IPS DF 6.9 (cell line): ENCODE results near the gene KIR3DL1.
"Not testable (repeated sequence)": the region's sequence is repeated elsewhere in the genome, so short reads cannot be mapped to it uniquely, and the experiment has no call there.

Source experiments
- DNase-seq: peaks from one replicate; pipeline ENCODE4 v3.0.0-alpha.2; 2013; ENCODE audit warnings: low read depth, low spot score
- H3K27ac ChIP-seq: one replicate; pipeline ENCODE4 v1.5.1; 2013; ENCODE audit warnings: low read length, control low read depth
- H3K27me3 ChIP-seq: 2 replicates; pipeline ENCODE4 v1.6.1; 2013; ENCODE audit warnings: mild to moderate bottlenecking, low read length; ENCODE audit not compliant: control insufficient read depth, insufficient read depth
- H3K36me3 ChIP-seq: 2 replicates; pipeline ENCODE4 v1.6.1; 2013; ENCODE audit warnings: low read length; ENCODE audit not compliant: control insufficient read depth, insufficient read depth
- H3K4me1 ChIP-seq: 2 replicates; pipeline ENCODE4 v1.6.1; 2013; ENCODE audit warnings: low read length; ENCODE audit not compliant: control insufficient read depth, insufficient read depth
- H3K4me3 ChIP-seq: 2 replicates; pipeline ENCODE4 v1.5.1; 2013; ENCODE audit warnings: mild to moderate bottlenecking, low read length
- H3K9me3 ChIP-seq: 2 replicates; pipeline ENCODE4 v1.6.1; 2013; ENCODE audit warnings: low read length, inconsistent platforms; ENCODE audit not compliant: control insufficient read depth, insufficient read depth
- WGBS: extraction: QIAGEN DNeasy Blood & Tissue Kit; methylation state at CpG from one replicate; pipeline ENCODE4 v1.1.7; 2013; ENCODE audit warnings: mixed read lengths, missing lambda C conversion rate; ENCODE audit not compliant: insufficient read length, insufficient coverage; 5-methylcytosine and 5-hydroxymethylcytosine counted together

The KIR3DL1 gene

DNA sequence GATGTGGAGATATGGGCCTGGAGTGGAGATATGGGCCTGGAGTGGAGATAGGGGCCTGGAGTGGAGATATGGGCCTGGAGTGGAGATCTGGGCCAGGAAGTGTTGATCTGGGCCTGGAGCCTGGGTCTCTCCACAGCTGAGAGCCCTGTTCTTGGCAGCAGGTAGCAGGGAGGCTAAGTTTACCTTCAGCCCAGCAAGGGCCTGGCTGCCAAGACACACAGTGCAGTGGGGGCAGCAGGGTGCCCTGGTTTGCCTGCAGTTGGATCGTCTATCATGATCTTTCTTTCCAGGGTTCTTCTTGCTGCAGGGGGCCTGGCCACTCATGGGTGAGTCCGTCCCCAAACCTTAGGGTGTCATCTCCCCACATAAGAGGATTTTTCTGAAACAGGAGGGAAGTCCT, 34.7 kb downstream of the KIR3DL1 start:
- H3K36me3 ChIP-seq = no peaks in the 10 kb centered on the region
- no peak for DNase-seq
- no peak overlapping the region for H3K4me3 ChIP-seq
- no peak overlapping the region for H3K27ac ChIP-seq
- WGBS = no CpG with 5 or more reads among the region's 2 CpGs
- H3K4me1 ChIP-seq = no peaks in the 10 kb centered on the region
- H3K9me3 ChIP-seq = peaks cover 18% of the 10 kb centered on the region
- H3K27me3 ChIP-seq = no peaks in the 10 kb centered on the region; the same call in 1 of the 2 replicates

DNA sequence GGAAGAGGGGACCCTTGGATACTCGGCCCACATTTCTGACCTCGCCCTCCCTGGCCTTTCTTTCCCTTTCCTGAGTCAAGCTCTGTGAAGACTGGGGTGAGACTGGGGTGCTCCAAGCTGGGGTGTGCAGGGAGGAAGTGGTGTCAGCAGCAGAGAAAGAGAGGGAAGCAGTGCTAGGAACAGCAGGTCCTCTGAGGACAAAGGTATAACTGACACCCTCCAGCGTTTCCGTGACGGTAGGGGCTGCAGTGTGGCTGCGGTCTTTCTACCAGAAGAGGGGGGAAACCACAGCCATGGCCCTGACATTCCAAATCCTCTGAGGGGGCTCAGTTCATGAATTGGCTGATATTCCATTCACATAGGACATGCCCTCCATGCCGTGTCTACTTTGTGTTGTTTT, 35.1 kb downstream of the KIR3DL1 start:
- WGBS = no CpG with 5 or more reads among the region's 7 CpGs
- Histone ChIP-seq H3K27ac (no peak overlapping the region), H3K36me3 (no peaks in the 10 kb centered on the region), H3K4me1 (no peaks in the 10 kb centered on the region), H3K9me3 (peaks cover 17% of the 10 kb centered on the region), H3K4me3 (no peak overlapping the region), H3K27me3 (no peaks in the 10 kb centered on the region; the same call in 1 of the 2 replicates)
- DNase-seq = no peak

DNA sequence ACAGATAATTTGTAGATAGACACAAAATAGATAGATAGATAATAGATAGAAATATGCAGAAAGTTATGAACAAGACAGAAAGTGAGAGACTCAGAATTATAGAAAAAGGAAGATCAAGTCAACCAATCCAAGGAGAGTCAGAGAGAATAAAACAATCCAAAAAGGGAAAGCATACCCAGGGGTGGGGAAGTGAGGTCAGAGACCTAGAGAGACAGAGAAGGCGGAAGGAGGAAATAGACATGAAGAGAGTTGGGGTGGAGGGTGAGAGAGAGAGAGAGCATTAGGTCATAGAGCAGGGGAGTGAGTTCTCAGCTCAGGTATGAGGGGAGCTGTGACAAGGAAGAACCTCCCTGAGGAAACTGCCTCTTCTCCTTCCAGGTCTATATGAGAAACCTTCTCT, 39.0 kb downstream of the KIR3DL1 start:
- not testable (repeated sequence) for H3K27ac ChIP-seq, H3K36me3 ChIP-seq, H3K27me3 ChIP-seq, DNase-seq, H3K4me1 ChIP-seq, H3K4me3 ChIP-seq
- H3K9me3 ChIP-seq = peaks cover 10% of the 10 kb centered on the region
- WGBS = no CpG with 5 or more reads among the region's 1 CpG

DNA sequence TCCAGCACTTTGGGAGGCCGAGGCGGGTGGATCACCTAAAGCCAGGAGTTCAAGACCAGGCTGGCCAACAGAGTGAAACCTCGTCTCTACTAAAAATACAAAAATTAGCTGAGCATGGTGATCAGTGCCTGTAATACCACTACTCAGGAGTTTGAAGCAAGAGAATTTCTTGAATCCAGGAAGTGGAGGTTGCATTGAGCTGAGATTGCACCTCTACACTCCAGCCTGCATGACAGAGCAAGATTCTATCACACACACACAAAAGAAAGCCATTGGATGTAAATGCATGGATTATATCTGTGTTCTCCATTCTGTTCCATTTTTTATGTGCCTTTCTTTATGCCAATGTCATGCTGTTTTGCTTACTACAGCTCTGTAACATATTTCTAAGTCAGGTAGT, 42.2 kb downstream of the KIR3DL1 start:
- H3K36me3 ChIP-seq, H3K4me3 ChIP-seq, H3K27ac ChIP-seq, H3K4me1 ChIP-seq, DNase-seq, H3K27me3 ChIP-seq: not testable (repeated sequence)
- WGBS = no CpG with 5 or more reads among the region's 3 CpGs
- peaks cover 11% of the 10 kb centered on the region for H3K9me3 ChIP-seq

DNA sequence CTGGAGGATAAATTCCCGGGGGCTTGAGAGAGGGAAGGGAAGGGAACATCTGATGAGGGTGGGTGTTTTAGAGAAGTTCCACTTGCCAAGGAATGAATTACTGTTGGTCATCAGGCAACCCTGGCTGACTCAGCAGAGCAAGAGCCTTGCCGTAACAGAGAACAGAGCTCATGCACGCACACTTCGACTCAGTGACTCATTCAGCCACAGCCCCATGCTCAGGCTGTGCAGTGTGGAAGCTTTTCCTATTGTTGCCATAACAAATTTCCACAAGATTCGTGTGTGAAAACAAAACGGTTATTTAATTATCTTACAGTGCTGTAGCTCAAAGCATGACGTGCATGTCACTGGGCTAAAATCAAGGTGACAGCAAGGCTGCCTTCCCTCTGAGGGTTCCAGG, 43.2 kb downstream of the KIR3DL1 start:
- not testable (repeated sequence) for H3K9me3 ChIP-seq, H3K27ac ChIP-seq, H3K36me3 ChIP-seq, DNase-seq, H3K27me3 ChIP-seq, H3K4me1 ChIP-seq, H3K4me3 ChIP-seq
- no CpG with 5 or more reads among the region's 7 CpGs for WGBS

DNA sequence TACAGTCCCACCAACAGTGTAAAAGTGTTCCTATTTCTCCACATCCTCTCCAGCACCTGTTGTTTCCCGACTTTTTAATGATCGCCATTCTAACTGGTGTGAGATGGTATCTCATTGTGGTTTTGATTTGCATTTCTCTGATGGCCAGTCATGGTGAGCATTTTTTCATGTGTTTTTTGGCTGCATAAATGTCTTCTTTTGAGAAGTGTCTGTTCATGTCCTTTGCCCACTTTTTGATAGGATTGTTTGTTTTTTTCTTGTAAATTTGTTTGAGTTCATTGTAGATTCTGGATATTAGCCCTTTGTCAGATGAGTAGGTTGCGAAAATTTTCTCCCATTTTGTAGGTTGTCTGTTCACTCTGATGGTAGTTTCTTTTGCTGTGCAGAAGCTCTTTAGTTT, 47.2 kb downstream of the KIR3DL1 start:
- not testable (repeated sequence) for H3K27me3 ChIP-seq, DNase-seq, H3K4me1 ChIP-seq, H3K4me3 ChIP-seq, H3K27ac ChIP-seq, H3K36me3 ChIP-seq
- H3K9me3 ChIP-seq = peaks cover 11% of the 10 kb centered on the region
- WGBS = no CpG with 5 or more reads among the region's 3 CpGs

GRCh38 chr19:54871696-54872095, 55.4 kb downstream of the KIR3DL1 start:
- no peak for DNase-seq
- H3K9me3 ChIP-seq = peaks cover 7% of the 10 kb centered on the region
- no peaks in the 10 kb centered on the region for H3K27me3 ChIP-seq
- H3K4me1 ChIP-seq = no peaks in the 10 kb centered on the region
- H3K27ac ChIP-seq = no peak overlapping the region
- H3K36me3 ChIP-seq = no peaks in the 10 kb centered on the region
- no peak overlapping the region for H3K4me3 ChIP-seq
- no CpG with 5 or more reads among the region's 3 CpGs for WGBS

DNA sequence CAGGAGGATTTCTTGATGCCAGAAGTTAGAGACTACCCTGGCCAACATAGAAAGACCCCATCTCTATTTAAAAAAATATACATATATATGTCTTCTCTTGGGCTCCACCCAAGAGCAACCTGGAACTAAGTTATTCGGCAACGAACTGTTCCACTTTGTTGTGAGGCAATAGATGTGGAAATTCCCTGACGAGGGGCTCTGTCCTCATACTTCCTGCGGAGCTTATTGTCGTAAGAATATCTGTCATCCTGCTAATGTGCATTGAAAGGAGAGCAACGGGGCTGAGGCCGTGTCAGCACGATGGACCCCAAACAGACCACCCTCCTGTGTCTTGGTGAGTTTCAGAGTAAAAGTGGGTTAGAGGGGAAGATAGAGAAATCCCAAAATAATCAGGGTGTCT, 57.7 kb downstream of the KIR3DL1 start, which contains the start of gene FCAR:
Gene FCAR (plus strand): TSS at position 246 of the 400 bp plus-strand sequence. CDS start 55 bp downstream, at position 301.
- no peaks in the 10 kb centered on the region for H3K36me3 ChIP-seq
- H3K27me3 ChIP-seq = no peaks in the 10 kb centered on the region
- no peak within 1 kb of the TSS for H3K4me3 ChIP-seq
- H3K4me1 ChIP-seq = no peaks in the 10 kb centered on the region
- no CpG with 5 or more reads among the region's 8 CpGs for WGBS
- DNase-seq = no peak
- H3K27ac ChIP-seq = no peak within 1 kb of the TSS
- peaks cover 7% of the 10 kb centered on the region for H3K9me3 ChIP-seq

DNA sequence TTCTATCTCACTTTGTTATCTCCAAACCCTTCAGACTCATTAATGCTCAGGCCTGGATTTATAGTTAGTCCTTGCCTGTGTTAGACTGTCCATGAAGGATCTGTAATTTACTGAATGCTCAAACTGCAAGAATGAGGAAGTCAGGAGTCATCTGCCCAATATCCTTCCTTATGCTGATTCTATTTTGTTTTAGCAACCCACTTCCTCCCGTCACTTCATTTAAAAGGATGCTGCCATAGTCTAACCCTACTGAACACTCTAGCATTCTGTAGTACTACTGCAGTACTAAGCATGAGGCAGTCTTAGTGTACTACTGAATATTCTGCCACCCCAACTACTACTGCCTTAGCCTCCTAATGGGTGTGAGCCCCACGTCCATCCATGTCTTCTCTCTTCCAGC, 59.2 kb downstream of the KIR3DL1 start:
- no CpG with 5 or more reads among the region's 2 CpGs for WGBS
- Histone ChIP-seq H3K4me3 (no peak overlapping the region), H3K36me3 (no peaks in the 10 kb centered on the region), H3K9me3 (peaks cover 8% of the 10 kb centered on the region), H3K27ac (no peak overlapping the region), H3K4me1 (no peaks in the 10 kb centered on the region), H3K27me3 (no peaks in the 10 kb centered on the region)
- no peak for DNase-seq

DNA sequence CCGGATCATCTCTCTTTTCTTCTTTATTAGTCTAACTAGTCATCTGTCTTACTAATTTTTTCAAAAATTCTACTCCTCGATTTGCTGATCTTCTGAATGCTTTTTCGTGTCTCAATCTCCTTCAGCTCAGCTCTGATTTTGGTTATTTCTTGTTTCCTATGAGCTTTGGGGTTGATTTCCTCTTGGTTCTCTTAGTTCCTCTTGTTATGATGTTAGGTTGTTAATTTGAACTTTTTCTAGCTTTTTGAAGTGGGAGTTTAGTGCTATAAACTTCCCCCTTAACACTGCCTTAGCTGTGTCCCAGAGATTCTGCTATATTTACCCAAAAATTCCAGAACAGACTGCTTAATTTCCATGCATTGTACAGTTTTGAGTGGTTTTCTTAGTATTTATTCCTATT, 61.2 kb downstream of the KIR3DL1 start:
- DNase-seq = no peak
- H3K27ac ChIP-seq = no peak overlapping the region
- H3K4me1 ChIP-seq = no peaks in the 10 kb centered on the region
- no CpG with 5 or more reads among the region's 3 CpGs for WGBS
- H3K4me3 ChIP-seq = no peak overlapping the region
- no peaks in the 10 kb centered on the region for H3K27me3 ChIP-seq
- H3K36me3 ChIP-seq = no peaks in the 10 kb centered on the region
- H3K9me3 ChIP-seq = peaks cover 14% of the 10 kb centered on the region
